ENCODE measurements around the gene AMPD3.

Gene AMPD3

DNA sequence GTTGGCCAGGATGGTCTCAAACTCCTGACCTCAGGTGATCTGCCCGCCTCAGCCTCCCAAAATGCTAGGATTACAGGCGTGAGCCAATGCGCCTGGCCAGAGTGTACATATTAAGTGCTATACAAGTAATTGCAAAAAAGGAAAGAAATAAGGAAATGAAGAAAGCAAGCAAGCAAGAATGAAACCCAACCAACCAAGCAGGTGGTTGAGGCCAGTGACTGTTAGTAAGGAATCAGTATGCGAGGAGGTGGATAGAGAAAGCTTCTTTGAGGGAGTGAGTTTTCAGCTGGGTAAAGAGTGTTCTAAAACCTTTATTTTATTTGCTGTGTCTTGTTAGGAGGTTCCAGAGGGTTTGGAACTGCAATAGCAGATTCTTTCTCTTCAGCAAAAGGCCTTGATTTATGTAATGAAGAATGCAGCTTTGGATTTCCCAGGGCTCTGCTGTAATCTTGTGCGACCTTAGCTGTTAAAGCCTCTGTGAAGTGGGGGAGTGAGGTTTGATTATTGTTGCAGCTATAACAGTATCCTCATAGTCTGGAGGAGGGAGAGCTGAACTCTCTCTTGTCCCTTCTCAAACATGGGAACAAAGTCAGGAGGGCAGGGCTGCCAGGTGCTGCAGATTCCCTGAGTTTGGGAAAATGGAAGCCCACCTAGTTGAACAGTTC lies 5.7 kb downstream of the AMPD3 start:
- DNase-seq (ENCODE audit: low read depth in 2 of 2), result no peak

DNA sequence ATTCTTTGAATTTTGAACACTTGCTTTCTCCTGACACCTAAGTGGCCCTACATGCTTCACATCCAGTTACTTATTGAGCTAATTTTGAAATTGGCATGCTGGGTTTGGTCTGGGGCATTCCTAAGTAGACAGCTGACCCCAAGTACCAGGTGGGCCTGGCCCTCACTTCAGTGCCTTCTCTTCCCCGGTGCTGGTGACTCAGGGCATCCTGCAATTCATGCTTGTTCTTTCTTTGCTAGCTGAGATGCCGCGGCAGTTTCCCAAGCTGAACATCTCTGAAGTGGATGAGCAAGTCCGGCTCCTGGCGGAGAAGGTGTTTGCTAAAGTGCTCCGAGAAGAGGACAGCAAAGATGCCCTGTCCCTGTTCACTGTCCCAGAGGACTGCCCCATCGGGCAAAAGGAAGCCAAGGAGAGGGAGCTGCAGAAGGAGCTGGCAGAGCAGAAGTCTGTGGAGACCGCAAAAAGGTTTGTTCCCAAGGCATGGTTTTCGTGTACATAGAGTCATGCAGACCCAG lies 6.3 kb downstream of the AMPD3 start:
- no peak for DNase-seq (ENCODE audit: low read depth in 2 of 2)

DNA sequence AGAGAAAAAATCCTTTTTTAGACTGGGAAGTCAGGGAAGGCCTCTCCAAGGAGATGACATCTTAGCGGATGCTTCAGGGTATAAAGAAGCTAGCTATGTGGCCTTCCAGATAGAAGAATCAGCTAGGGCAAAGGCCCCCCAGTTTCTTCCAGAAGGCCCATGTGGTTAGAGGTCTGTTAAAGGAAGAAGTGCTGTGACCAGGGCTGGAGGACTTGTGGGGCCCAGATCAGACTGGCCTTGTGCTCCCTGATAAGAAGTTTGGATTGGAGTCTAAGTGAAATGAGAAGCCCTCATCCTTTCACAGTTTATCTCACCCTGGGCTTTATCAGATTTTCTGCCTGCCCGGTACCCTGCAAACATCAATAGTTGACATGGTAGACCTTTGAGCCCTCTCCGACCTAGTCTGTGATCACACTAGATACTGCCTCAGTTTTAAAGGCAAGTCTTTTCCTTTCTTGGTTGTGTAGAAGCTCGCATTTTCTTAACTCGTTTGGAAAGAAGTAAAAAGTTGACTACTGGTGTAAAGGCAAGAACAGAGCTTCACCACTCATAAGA lies 7.8 kb downstream of the AMPD3 start:
- no peak for DNase-seq (ENCODE audit: low read depth in 2 of 2)

DNA sequence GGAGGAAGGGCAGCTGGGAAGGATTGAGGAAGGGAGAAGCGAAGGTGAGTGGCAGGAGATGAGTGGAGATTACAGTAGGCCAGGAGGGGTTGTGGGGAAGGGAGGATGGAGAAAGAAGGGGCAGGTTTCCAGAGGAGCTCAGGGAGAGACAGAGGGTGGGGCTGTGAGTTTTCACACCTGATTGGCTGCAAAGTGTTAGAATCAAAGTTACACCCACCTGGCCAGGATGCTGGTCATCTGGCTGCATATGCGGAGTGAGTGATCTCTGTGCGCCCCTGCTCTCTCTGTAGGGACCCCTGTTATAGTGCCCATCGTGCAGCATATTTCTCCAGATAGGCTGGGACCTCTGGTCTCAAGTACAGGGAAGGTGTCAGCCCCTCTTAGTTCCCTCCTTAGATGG lies 18.3 kb downstream of the AMPD3 start:
- no peak for DNase-seq (ENCODE audit: low read depth in 2 of 2)

DNA sequence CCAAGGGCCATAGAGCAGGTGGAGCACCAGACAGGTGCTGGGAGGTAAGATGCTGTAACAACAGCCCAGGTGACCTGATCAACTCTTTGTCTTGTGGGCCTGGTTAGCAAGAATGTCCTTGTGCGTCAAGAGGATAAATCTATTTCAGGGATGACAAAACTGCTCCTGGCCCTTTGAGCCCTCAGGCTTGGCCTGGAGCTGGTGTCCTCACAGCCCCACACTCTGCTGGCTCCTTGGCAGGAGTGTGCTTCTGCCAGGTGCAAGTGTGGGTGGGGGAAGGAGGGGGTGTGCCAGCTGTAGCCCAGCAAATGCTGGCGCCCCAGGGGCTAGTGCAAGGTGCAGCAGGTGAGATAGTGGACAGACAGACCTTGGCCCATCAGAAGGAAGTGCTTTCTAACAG lies 19.5 kb downstream of the AMPD3 start:
- no peak for DNase-seq (ENCODE audit: low read depth in 2 of 2)

DNA sequence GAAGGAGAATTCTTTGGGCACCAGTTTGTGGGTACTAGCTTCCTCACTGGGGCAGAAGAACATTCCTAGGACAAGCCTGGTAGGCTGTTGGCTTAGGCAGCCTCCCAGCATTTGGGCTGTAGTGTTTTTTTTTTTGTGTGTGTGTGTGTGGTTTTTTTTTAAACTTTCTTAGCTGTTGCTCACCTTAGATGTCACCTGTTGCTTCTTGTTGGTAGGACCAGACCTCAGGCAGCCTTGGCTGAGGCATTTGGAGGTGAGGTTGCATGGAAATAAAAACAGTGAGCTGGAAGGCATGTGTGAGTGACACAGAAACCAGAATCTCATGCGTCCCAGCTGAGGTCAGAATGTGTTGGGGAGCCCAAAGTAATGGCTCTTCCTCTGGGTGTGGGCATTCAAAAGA lies 21.3 kb downstream of the AMPD3 start:
- DNase-seq (ENCODE audit: low read depth in 2 of 2), result no peak

DNA sequence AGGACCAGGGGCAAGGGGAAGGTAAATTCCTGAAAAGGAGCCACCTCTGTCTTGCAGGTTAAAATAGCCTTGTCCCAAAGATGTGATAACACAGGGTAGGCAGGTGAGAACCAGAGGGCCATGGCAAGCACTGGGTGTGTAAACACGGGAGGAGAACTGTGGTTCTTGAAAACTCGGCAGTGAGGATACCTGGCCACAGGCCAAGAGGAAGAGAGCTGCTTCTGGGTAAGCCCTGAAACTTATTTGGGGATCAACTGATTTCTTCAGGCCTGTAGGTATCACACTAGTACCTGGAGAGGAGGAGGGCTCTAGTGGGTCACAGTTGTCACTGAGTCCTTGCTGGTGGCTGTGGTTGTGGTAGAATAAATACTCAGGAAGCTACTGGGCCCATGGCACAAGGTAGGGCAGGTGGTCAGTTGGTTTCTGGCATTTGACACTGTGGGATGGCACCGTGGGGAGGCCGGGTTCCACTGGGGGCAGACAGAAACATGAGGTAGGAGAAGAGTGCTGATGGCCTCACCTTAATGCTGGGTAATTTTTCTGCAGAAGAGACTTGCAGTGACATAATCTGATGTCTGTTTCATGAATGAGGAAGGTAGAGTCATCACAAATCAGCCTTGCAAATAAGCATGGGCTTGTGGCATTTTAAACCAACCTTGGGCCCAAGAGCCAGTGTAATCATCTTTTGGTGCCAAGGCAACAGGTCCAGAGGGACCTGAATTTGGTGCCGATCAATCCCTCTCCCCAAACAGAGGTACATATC lies 22.0 kb downstream of the AMPD3 start:
- no peak for DNase-seq (ENCODE audit: low read depth in 2 of 2)

DNA sequence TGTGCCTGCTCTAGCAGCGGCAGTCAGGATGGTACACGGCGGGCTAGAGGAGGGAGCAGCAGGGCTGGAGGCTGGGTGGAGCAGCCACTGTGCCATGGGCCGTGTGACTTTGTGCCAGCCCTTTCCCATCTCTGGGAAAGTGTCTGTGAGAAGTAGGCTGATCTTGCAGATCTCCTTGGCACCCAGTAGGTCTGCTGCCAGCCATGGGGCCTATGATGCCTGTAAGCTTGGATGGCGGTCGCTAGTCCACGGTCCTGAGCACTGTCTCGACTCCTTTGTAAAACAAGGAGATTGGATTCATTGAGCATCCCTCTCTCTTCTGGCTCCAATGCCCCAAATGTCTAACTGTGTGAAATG lies 22.6 kb downstream of the AMPD3 start:
- DNase-seq (ENCODE audit: low read depth in 2 of 2), result no peak

DNA sequence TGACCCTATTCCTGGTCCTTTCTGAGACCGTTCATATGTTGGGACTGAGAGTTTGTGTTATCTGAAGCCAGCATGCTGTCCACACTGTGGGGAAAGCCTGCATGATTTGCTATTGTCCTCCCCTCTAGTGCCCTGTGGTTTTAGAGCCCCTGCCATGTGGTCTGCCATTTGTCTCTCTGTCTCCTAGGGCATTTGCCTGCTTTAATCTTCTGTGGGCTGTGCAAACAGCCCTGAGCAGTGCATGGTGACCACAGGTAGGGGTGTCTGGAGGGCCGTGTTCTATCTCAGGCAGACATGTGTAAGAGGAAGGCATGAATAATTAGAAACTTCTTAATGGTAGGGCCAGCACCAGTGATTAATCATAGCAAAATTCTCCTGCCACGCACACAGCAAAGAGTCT lies 23.0 kb downstream of the AMPD3 start:
- no peak for DNase-seq (ENCODE audit: low read depth in 2 of 2)

DNA sequence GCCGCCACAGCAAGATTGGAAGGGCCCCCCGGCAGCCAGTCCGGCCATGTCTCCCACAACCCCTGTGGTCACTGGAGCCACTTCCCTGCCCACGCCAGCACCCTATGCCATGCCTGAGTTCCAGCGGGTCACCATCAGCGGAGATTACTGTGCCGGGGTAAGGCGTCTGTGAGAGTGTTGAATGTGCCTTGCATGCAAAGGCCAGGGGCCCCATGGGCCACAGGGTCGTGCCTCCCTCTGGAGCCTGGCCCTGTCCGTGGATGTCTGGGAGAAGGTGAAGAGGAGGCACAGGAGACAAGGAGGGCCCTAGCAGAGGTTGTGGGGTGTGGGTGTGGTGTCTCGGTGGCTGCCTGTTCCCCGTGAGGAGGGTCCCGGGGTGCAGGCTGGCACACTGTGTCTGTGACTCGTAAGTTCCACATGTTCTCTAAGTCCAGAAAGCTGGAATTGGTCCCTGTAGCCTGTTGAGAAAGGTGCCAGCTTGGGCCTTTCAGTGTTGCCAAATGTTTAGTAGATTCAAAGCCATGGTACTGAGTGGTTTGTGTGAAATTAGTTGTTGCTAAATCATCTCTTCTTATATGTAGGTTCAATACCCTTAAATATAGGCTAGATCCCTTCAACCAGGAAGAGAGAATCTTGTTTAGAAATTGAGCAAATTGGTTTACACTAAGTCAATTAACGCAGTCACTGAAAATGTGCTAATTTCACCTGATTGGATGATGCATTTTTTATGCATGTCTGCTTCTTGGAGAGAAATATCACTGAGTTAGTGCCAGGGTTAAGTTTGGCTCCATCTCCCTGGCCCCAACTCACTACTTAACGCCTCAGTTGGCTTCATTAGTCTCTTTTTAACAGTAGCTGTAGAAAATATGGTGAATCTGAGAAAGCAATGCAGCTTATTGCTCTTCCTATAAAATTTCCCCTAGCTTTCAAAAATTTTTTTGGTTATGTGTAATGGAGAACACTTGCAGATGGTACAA lies 23.8 kb downstream of the AMPD3 start:
- no peak for DNase-seq (ENCODE audit: low read depth in 2 of 2)

DNA sequence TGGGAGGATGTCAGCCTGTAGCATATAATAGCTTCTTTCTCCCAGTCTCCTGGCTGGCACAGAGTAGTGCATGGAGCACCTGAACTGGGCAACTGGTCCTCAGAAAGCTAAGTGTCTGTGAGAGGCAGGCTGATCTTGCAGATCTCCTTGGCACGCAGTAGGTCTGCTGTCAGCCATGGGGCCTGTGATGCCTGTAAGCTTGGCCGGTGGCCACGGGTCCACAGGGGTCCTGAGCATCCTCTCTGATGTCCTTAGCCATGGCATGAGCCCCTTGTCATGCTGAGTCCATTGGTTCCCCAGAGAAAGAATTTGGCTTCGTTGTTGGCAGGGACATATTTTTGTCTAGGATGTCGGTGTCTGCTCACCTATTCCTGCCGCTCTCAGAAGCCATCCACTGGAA lies 25.0 kb downstream of the AMPD3 start:
- no peak for DNase-seq (ENCODE audit: low read depth in 2 of 2)

DNA sequence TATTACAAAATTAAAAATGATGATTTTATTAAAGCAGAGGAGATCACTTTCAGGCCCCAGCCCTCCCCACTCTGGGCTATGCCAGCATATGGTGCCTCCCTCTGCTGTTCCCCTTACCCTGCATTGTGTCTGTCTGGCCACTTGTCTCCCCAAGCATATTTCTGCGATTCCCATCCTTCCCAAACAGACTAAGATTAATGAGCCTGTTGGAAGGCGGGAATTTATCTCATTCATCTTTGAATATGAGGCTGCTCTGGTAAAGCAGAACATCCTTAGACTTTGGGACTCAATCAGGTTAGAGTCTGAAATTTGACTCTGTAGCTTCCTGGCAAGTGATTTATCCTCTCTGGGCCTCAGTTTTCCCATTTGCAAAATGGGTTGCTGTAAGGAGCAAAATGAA lies 25.7 kb downstream of the AMPD3 start:
- DNase-seq (ENCODE audit: low read depth in 2 of 2), result no peak

DNA sequence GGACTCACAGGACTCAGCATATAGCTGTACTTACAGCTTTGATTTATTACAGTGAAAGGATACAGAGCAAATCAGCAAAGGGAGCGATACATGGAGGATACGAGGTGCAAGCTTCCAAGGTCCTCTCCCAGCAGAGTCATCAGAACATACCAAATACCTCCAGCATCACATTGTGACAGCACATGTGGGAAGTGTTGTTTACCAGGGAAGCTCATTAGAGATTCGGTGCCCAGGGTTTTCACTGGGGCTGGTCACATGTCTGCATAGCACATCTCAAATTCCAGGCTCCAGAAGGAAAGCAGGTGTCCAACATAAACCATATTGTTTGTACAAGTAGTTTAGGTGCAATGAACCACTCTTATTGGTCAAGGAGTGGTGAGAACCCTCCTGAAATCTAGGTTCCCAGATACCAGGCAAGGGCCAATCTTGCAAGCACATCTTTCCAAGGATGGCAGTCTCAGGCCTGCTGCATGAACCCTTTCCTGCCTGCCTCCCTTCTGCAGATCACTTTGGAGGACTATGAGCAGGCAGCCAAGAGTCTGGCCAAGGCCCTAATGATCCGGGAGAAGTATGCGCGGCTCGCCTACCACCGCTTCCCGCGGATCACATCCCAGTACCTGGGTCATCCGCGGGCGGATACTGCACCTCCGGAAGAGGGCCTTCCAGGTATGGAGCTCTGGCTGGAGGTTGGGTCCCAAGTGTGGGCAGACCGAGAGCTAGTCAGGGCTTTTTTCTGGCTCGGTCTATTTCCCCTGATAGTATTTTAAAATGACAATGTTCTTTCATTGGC lies 26.7 kb downstream of the AMPD3 start:
- no peak for DNase-seq (ENCODE audit: low read depth in 2 of 2)

DNA sequence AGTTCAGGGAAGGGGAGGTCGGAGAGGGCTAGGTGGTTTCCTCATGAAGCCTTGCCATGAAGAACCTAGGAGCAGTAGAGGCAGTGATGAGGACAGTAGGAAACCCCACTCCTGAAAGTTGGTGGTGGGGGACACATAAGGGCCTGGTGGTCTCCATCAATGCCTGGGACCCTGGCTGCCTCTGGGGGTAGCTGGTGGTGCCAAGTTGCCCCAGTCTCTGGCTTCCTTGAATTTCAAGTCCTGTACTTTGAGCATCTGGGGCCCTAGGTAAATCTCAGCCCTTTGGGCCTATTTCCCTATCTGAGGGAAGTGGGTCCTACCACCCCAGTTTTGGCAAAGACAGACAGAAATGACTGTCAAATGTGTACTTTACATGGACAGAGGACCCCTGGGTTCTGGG lies 28.1 kb downstream of the AMPD3 start:
- no peak for DNase-seq (ENCODE audit: low read depth in 2 of 2)

DNA sequence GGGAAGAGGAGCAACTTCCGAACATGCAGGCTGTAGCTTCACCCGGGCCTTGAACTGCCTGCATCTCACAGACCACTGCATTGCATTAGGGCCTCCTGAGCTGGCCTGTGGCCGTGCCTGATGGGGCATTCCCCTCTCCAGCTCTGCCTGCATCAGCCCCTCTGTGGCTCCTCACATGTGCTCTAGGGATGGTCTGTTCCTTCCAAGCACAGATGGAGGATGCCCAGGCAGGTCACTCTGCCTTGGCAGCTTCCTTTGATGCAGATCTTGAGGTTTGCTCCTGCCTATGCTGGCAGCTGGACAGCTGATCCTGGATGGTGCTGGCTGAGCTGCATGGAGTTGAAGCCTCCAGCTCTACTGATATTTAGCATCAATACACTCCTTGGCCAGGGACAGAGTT lies 28.5 kb downstream of the AMPD3 start:
- no peak for DNase-seq (ENCODE audit: low read depth in 2 of 2)

DNA sequence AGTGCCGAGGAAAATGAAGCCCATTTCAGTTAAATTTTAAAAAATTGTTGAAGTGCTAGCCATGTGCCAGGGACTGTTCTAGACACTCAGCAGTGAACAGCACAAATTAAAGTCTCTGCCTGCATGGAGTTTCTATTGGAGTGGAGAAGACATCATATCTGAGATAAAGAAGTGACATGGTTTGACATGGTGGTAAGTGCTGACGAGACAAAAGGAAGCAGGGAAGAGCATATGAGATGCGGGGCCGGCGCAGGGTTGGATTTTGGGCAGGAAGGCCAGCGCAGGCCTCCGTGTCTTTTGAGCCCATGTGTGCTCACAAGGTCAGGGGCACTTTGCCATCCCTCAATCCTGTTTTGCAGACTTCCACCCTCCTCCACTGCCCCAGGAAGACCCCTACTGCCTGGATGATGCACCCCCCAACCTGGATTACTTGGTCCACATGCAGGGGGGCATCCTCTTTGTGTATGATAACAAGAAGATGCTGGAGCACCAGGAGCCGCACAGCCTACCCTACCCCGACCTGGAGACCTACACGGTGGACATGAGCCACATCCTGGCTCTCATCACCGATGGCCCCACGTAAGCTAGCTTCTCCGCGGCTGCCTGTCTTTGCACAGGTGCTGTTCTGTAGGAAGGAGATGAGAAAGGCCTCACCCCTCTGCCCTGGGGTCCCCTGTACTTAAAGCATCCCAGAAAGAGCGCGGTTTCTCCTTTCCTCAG lies 29.6 kb downstream of the AMPD3 start:
- DNase-seq (ENCODE audit: low read depth in 2 of 2), result no peak

DNA sequence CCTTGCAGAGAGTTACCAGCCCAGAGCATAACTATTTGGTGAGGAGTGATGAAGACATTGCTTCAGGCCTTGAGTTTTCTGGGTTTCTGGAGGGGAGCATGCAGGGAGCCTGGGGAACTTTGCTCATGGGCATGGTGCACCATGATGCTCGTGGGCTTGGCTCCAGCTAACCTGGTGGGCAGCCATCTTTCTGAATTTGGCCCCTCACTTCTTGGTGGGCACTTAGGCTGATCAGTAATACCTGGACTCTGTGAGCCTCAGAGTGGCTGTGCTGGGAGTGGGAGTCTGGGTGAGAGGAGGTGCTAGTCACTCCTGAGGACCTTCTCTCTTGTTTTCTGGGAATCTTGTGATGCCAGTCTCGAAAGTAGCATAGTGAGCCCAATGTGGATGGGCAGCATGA lies 30.6 kb downstream of the AMPD3 start:
- no peak for DNase-seq (ENCODE audit: low read depth in 2 of 2)

DNA sequence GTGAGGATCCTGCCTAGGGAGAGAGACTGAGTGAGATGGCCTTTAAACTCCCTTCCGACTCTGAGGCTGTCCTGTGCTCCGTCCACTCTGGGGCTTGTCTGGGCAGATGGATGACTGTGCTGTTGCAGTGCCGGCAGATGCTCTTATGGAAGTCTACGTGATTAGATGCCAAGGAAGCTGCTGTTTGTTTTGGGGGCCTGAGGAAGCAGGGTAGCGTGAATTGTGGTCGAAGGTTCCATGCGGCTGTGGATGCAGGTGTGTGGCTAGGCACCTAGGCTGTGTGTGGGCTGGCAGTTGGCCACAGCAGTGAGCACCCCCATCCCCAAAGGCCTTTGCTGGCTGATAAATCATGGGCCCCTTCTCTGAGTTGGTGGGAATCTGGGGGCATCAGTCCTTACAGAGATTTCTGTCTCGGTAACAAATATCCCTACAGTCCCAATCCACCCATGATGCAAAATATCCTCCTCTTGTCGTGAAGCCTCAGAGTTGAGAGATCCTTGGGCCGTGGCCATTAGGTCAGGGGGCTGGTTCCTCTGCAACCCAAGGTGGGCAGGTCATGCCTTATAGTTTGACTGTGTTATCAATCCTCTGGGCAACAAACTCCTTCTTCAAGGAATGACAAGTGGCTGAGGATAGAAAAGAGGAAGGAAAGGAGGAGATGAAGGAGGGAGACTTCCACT lies 31.2 kb downstream of the AMPD3 start:
- no peak for DNase-seq (ENCODE audit: low read depth in 2 of 2)

DNA sequence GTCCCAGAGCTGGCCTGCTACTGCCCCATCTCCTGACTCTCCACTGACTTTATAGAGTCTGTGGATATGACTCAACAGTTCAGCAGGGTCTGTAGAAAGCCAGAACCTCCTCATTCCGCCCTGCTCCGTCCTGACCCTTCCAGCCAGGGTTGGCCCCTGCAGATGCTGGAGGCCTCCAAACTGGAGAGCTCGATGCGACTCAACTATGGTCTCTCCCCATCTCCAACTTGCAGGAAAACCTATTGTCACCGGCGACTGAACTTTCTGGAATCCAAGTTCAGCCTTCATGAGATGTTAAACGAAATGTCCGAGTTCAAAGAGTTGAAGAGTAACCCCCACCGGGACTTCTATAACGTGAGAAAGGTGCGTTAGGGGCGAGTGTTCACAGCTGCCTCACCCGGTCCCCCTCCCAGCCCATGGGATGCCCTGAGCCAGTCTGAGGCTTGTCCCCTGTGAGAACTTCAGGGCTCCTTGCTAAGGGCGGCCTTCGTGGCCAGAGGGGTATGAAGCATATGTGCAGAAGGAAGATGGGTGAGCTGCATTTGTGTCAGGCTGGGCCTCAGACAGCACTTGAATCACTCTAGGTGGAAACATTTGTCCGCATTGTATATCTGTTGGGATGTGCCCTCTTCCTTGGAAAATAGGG lies 32.1 kb downstream of the AMPD3 start:
- DNase-seq (ENCODE audit: low read depth in 2 of 2), result no peak

Data from fibroblast of skin of left quadriceps (primary cell).